Fibroblast of villous mesenchyme (primary cell): ENCODE data around the gene RAB8A. TPM values are rescaled to one million over a fixed set of nuclear protein-coding genes. Genes with fewer than 3 reads are reported as not detected.

Experiments
- DNase-seq: peaks from one replicate; pipeline ENCODE4 v3.0.0-alpha.2; 2010; ENCODE audit warnings: low read depth
- H3K4me3 ChIP-seq: 2 replicates; pipeline ENCODE4 v1.5.1; 2011; ENCODE audit warnings: low read depth, mild to moderate bottlenecking, low read length
- CTCF ChIP-seq: IDR thresholded peaks from 2 replicates; pipeline ENCODE4 v1.5.1; 2012; ENCODE audit warnings: low read depth, mild to moderate bottlenecking, low read length; ENCODE audit not compliant: insufficient read depth
- total RNA-seq: library from RNA; depleted of rRNA; stranded (reverse); fragments of >200 nt; gene quantifications from 2 replicates; pipeline ENCODE4 v1.2.3, GENCODE V29; 2012

Gene RAB8A
- total RNA-seq, 1 donor, result 92.0 TPM

- no peak for TF ChIP-seq CTCF
- no peak overlapping the region for H3K4me3 ChIP-seq
- DNase-seq, result no peak
Observed at GRCh38 chr19:16100524-16100923, 11.2 kb upstream of the RAB8A start.

- no peak for TF ChIP-seq CTCF
- H3K4me3 ChIP-seq, result no peak overlapping the region
- DNase-seq, result no peak
Observed at GRCh38 chr19:16104722-16105121, 7.0 kb upstream of the RAB8A start.

- H3K4me3 ChIP-seq, result no peak overlapping the region
- no peak for TF ChIP-seq CTCF
- peak; percentile 51 for DNase-seq
Observed at GRCh38 chr19:16106121-16106520, 5.6 kb upstream of the RAB8A start.

GRCh38 chr19:16111909-16112752 lies 442 bp downstream of the RAB8A start:
- no peak for DNase-seq
- no peak for TF ChIP-seq CTCF
- H3K4me3 ChIP-seq, result peak overlapping the region; percentile 99

GRCh38 chr19:16112778-16113177 lies 1.1 kb downstream of the RAB8A start:
- TF ChIP-seq CTCF, result no peak
- DNase-seq, result no peak
- peak overlapping the region; percentile 99 for H3K4me3 ChIP-seq

GRCh38 chr19:16113727-16114126 lies 2.0 kb downstream of the RAB8A start:
- H3K4me3 ChIP-seq, result no peak overlapping the region
- no peak for TF ChIP-seq CTCF
- DNase-seq, result no peak
